Neural progenitor cell (in vitro differentiated cells): ENCODE data around the gene BCHE. TPM values are rescaled to one million over a fixed set of nuclear protein-coding genes. Genes with fewer than 3 reads are reported as not detected.

Source experiments
- DNase-seq: peaks from one replicate; pipeline ENCODE4 v3.0.0-alpha.2; 2016; ENCODE audit warnings: low spot score
- H2AFZ ChIP-seq: fragments of 200-600 bp; sonication (generic); replicated peaks from 2 replicates; pipeline ENCODE4 v1.6.1; 2016; ENCODE audit warnings: antibody characterized with exemption
- H3F3A ChIP-seq: fragments of 200-600 bp; sonication (generic); 2 replicates; pipeline ENCODE4 v1.6.1; 2016; ENCODE audit warnings: antibody characterized with exemption, low read depth
- H3K27ac ChIP-seq: fragments of 200-600 bp; sonication (generic); 2 replicates; pipeline ENCODE4 v1.5.1; 2016; ENCODE audit warnings: mild to moderate bottlenecking
- H3K27me3 ChIP-seq: fragments of 200-600 bp; sonication (generic); 2 replicates; pipeline ENCODE4 v1.6.1; 2016; ENCODE audit warnings: mild to moderate bottlenecking, moderate library complexity
- H3K36me3 ChIP-seq: fragments of 200-600 bp; sonication (generic); 2 replicates; pipeline ENCODE4 v1.5.1; 2016
- H3K4me1 ChIP-seq: fragments of 200-600 bp; sonication (generic); 2 replicates; pipeline ENCODE4 v1.6.1; 2016; ENCODE audit warnings: mixed run types
- H3K4me2 ChIP-seq: fragments of 200-600 bp; sonication (generic); 2 replicates; pipeline ENCODE4 v1.6.1; 2016
- H3K4me3 ChIP-seq: fragments of 200-600 bp; sonication (generic); 2 replicates; pipeline ENCODE4 v1.5.1; 2016
- H3K79me2 ChIP-seq: fragments of 200-600 bp; sonication (generic); 2 replicates; pipeline ENCODE4 v1.6.1; 2016; ENCODE audit warnings: low read depth
- H3K9ac ChIP-seq: fragments of 200-600 bp; sonication (generic); 2 replicates; pipeline ENCODE4 v1.6.1; 2016
- H3K9me3 ChIP-seq: fragments of 200-600 bp; sonication (generic); 2 replicates; pipeline ENCODE4 v1.5.1; 2016; ENCODE audit warnings: low read depth
- H4K20me1 ChIP-seq: fragments of 200-600 bp; sonication (generic); 2 replicates; pipeline ENCODE4 v1.6.1; 2016; ENCODE audit warnings: low read depth
- H3K27ac Mint-ChIP-seq: 3 replicates; pipeline ENCODE4 v1.8.0; 2021; ENCODE audit warnings: mixed read lengths
- H3K27me3 Mint-ChIP-seq: 2 replicates; pipeline ENCODE4 v1.8.0; 2022; ENCODE audit warnings: low read depth, mild to moderate bottlenecking, inconsistent platforms, moderate library complexity, mixed read lengths; ENCODE audit not compliant: insufficient read depth
- H3K36me3 Mint-ChIP-seq: 3 replicates; pipeline ENCODE4 v1.8.0; 2021; ENCODE audit warnings: mixed read lengths
- H3K4me1 Mint-ChIP-seq: 3 replicates; pipeline ENCODE4 v1.8.0; 2021; ENCODE audit warnings: mixed read lengths
- H3K4me3 Mint-ChIP-seq: 3 replicates; pipeline ENCODE4 v1.8.0; 2021; ENCODE audit warnings: mild to moderate bottlenecking, moderate library complexity, mixed read lengths
- H3K9me3 Mint-ChIP-seq: 3 replicates; pipeline ENCODE4 v1.8.0; 2020; ENCODE audit warnings: mixed read lengths
- CTCF ChIP-seq: fragments of 200-600 bp; sonication (generic); IDR thresholded peaks from 2 replicates; pipeline ENCODE4 v1.5.1; 2017; ENCODE audit warnings: antibody characterized with exemption, mild to moderate bottlenecking
- EZH2 ChIP-seq: fragments of 200-600 bp; sonication (generic); IDR thresholded peaks from 2 replicates; pipeline ENCODE4 v1.6.1; 2017; ENCODE audit warnings: antibody characterized with exemption, mild to moderate bottlenecking, moderate library complexity
- EZH2phosphoT487 ChIP-seq: fragments of 200-600 bp; sonication (generic); IDR thresholded peaks from 2 replicates; pipeline ENCODE4 v1.6.1; 2017; ENCODE audit warnings: antibody characterized with exemption
- total RNA-seq: library from RNA; depleted of rRNA; stranded (reverse); fragments of >200 nt; gene quantifications from 2 replicates; pipeline ENCODE4 v1.2.3, GENCODE V29; 2015; ENCODE audit warnings: low replicate concordance

BCHE gene
- total RNA-seq, 1 donor from 2014 or later, result 15.2 TPM

- Mint-ChIP-seq H3K4me1 (peaks cover 5% of the 10 kb centered on the region), H3K27ac (no peak overlapping the region), H3K27me3 (no peaks in the 10 kb centered on the region), H3K4me3 (no peak overlapping the region), H3K36me3 (no peaks in the 10 kb centered on the region), H3K9me3 (no peaks in the 10 kb centered on the region)
- H3F3A ChIP-seq, result no peaks in the 10 kb centered on the region
- no peak overlapping the region for H3K9ac ChIP-seq
- no peaks in the 10 kb centered on the region for H4K20me1 ChIP-seq
- H3K9me3 ChIP-seq, result no peaks in the 10 kb centered on the region
- no peaks in the 10 kb centered on the region for H3K4me1 ChIP-seq
- no peak overlapping the region for H3K27ac ChIP-seq
- DNase-seq, result no peak
- H3K36me3 ChIP-seq, result no peaks in the 10 kb centered on the region
- H3K27me3 ChIP-seq, result no peaks in the 10 kb centered on the region
- TF ChIP-seq CTCF (no peak), EZH2 (no peak), EZH2phosphoT487 (no peak)
- H3K4me3 ChIP-seq, result no peak overlapping the region
- H3K4me2 ChIP-seq, result no peak overlapping the region
- no peak overlapping the region for H2AFZ ChIP-seq
- H3K79me2 ChIP-seq, result no peaks in the 10 kb centered on the region
These were observed 15.0 kb upstream of the BCHE start for GRCh38 chr3:165852191-165852590.

- Histone ChIP-seq H3K4me1 (no peaks in the 10 kb centered on the region), H3K27ac (no peak overlapping the region), H3K27me3 (no peaks in the 10 kb centered on the region), H3K9me3 (no peaks in the 10 kb centered on the region), H2AFZ (no peak overlapping the region), H3K4me2 (no peak overlapping the region), H3K79me2 (no peaks in the 10 kb centered on the region), H4K20me1 (no peaks in the 10 kb centered on the region), H3K9ac (no peak overlapping the region), H3K36me3 (no peaks in the 10 kb centered on the region), H3F3A (no peaks in the 10 kb centered on the region), H3K4me3 (no peak overlapping the region)
- Mint-ChIP-seq H3K9me3 (no peaks in the 10 kb centered on the region), H3K27me3 (no peaks in the 10 kb centered on the region), H3K36me3 (no peaks in the 10 kb centered on the region), H3K4me3 (peak overlapping the region; percentile 33), H3K4me1 (peaks cover 10% of the 10 kb centered on the region), H3K27ac (no peak overlapping the region)
- no peak for TF ChIP-seq EZH2
- TF ChIP-seq CTCF, result no peak
- TF ChIP-seq EZH2phosphoT487, result no peak
- no peak for DNase-seq
These were observed 8.8 kb upstream of the BCHE start for GRCh38 chr3:165846056-165846455.

- Histone ChIP-seq H3K4me2 (no peak overlapping the region), H3K27ac (no peak overlapping the region), H3K4me3 (no peak overlapping the region), H3K4me1 (peaks cover 12% of the 10 kb centered on the region), H3K27me3 (no peaks in the 10 kb centered on the region), H3K36me3 (no peaks in the 10 kb centered on the region), H3K9ac (no peak overlapping the region), H3F3A (peaks cover 2% of the 10 kb centered on the region), H2AFZ (peak overlapping the region; percentile 68), H4K20me1 (no peaks in the 10 kb centered on the region), H3K79me2 (no peaks in the 10 kb centered on the region), H3K9me3 (no peaks in the 10 kb centered on the region)
- Mint-ChIP-seq H3K27me3 (no peaks in the 10 kb centered on the region), H3K9me3 (no peaks in the 10 kb centered on the region), H3K36me3 (no peaks in the 10 kb centered on the region), H3K4me1 (peaks cover 23% of the 10 kb centered on the region), H3K27ac (peak overlapping the region; percentile 6), H3K4me3 (no peak overlapping the region)
- DNase-seq, result peak; percentile 11
- no peak for TF ChIP-seq CTCF
- TF ChIP-seq EZH2, result no peak
- no peak for TF ChIP-seq EZH2phosphoT487
These were observed 2.3 kb upstream of the BCHE start for GRCh38 chr3:165839296-165840076.
